Astrocyte (in vitro differentiated cells and primary cell): ENCODE data around the gene NAALADL2. TPM values are rescaled to one million over a fixed set of nuclear protein-coding genes. Genes with fewer than 3 reads are reported as not detected.

ENCODE experiments used
- DNase-seq: peaks from one replicate; pipeline ENCODE4 v3.0.0-alpha.2; 2010; ENCODE audit warnings: low read depth
- FAIRE-seq: peaks from 2 replicates; lab custom pipeline; 2011; peaks lifted over from hg19 to GRCh38; lab: Jason Lieb, UNC
- H2AFZ ChIP-seq: 2 replicates; pipeline ENCODE4 v1.6.0; 2012; ENCODE audit warnings: low read depth, low read length, inconsistent platforms
- H3K27ac ChIP-seq: 2 replicates; pipeline ENCODE4 v1.5.1; 2011; ENCODE audit warnings: low read depth, low read length, inconsistent platforms
- H3K27me3 ChIP-seq: 2 replicates; pipeline ENCODE4 v1.6.0; 2011; ENCODE audit warnings: low read length, inconsistent platforms; ENCODE audit not compliant: insufficient read depth
- H3K36me3 ChIP-seq: 2 replicates; pipeline ENCODE4 v1.5.1; 2011; ENCODE audit warnings: low read length, inconsistent platforms; ENCODE audit not compliant: insufficient read depth
- H3K4me1 ChIP-seq: 2 replicates; pipeline ENCODE4 v1.5.1; 2011; ENCODE audit warnings: low read length, inconsistent platforms; ENCODE audit not compliant: insufficient read depth
- H3K4me2 ChIP-seq: 2 replicates; pipeline ENCODE4 v1.6.0; 2012; ENCODE audit warnings: low read length, inconsistent platforms
- H3K4me3 ChIP-seq: 2 replicates; pipeline ENCODE4 v1.5.1; 2011; ENCODE audit warnings: low read depth, mild to moderate bottlenecking, low read length, inconsistent platforms; ENCODE audit not compliant: insufficient read depth
- H3K79me2 ChIP-seq: 2 replicates; pipeline ENCODE4 v1.6.0; 2012; ENCODE audit warnings: mild to moderate bottlenecking, low read length, inconsistent platforms; ENCODE audit not compliant: insufficient read depth
- H3K9ac ChIP-seq: 2 replicates; pipeline ENCODE4 v1.6.0; 2012; ENCODE audit warnings: mild to moderate bottlenecking, low read length, inconsistent platforms
- H3K9me3 ChIP-seq: 2 replicates; pipeline ENCODE4 v1.5.1; 2012; ENCODE audit warnings: low read depth, mild to moderate bottlenecking, low read length, inconsistent platforms; ENCODE audit not compliant: insufficient read depth
- H4K20me1 ChIP-seq: 2 replicates; pipeline ENCODE4 v1.6.0; 2012; ENCODE audit warnings: low read length, inconsistent platforms; ENCODE audit not compliant: insufficient read depth
- H3K27ac Mint-ChIP-seq: one replicate; pipeline ENCODE4 v1.8.0; 2021; ENCODE audit warnings: mild to moderate bottlenecking, mixed read lengths; ENCODE audit not compliant: unreplicated experiment
- H3K27me3 Mint-ChIP-seq: one replicate; pipeline ENCODE4 v1.8.0; 2021; ENCODE audit warnings: low read depth, mixed read lengths; ENCODE audit not compliant: unreplicated experiment
- H3K36me3 Mint-ChIP-seq: one replicate; pipeline ENCODE4 v1.8.0; 2021; ENCODE audit warnings: low read depth, mixed read lengths; ENCODE audit not compliant: unreplicated experiment
- H3K4me1 Mint-ChIP-seq: one replicate; pipeline ENCODE4 v1.8.0; 2021; ENCODE audit warnings: low read depth, mixed read lengths; ENCODE audit not compliant: unreplicated experiment
- H3K4me3 Mint-ChIP-seq: one replicate; pipeline ENCODE4 v1.8.0; 2021; ENCODE audit warnings: mild to moderate bottlenecking, moderate library complexity, mixed read lengths; ENCODE audit not compliant: unreplicated experiment
- H3K9me3 Mint-ChIP-seq: one replicate; pipeline ENCODE4 v1.8.0; 2021; ENCODE audit warnings: mild to moderate bottlenecking, mixed read lengths; ENCODE audit not compliant: unreplicated experiment
- EZH2 ChIP-seq: IDR thresholded peaks from 2 replicates; pipeline ENCODE4 v1.6.1; 2012; ENCODE audit warnings: mild to moderate bottlenecking, low read length, inconsistent platforms; ENCODE audit not compliant: insufficient read depth
- total RNA-seq: library from RNA; stranded (reverse); gene quantifications from 2 replicates; pipeline ENCODE4 v1.2.1, GENCODE V29; 2021
- TF ChIP-seq, protein P1 (sequence below): IDR thresholded peaks from 2 replicates; pipeline ENCODE4 v1.5.1; 2011; ENCODE audit warnings: low read depth, mild to moderate bottlenecking, inconsistent platforms, low read length, moderate library complexity; ENCODE audit not compliant: insufficient read depth

Gene NAALADL2
- total RNA-seq, 1 donor from 2014 or later = 2.7 TPM

DNA sequence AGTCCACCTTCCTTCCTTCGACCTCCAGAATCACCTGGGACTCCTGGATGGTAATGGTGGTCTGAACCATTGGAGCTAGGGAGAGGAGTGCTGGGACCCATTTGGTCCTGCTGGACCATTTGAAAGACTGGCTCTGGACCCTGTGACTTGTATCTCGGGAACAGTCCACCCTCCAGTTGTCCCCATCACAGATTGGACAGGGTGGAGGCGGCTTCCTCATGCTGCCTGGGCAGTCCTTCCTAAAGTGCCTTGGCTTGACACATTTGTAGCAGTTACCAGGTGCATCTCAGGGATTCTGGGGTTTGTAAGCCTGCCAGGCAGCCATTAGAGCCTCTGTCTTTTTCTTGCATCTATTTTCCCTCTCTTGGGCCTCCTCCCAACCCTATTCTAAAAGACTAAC lies 758.1 kb downstream of the NAALADL2 start:
- no peaks in the 10 kb centered on the region for H3K36me3 ChIP-seq
- no peaks in the 10 kb centered on the region for H3K79me2 ChIP-seq
- no peaks in the 10 kb centered on the region for H3K9me3 ChIP-seq
- no peak overlapping the region for H2AFZ ChIP-seq
- no peak overlapping the region for H3K4me3 ChIP-seq
- H3K27ac ChIP-seq = no peak overlapping the region
- no peak overlapping the region for H3K27ac Mint-ChIP-seq
- H3K4me2 ChIP-seq = no peak overlapping the region
- H3K27me3 ChIP-seq = no peaks in the 10 kb centered on the region
- H3K4me3 Mint-ChIP-seq = no peak overlapping the region
- H3K36me3 Mint-ChIP-seq = peaks cover 2% of the 10 kb centered on the region
- no peak for FAIRE-seq
- no peak overlapping the region for H3K9ac ChIP-seq
- no peaks in the 10 kb centered on the region for H3K4me1 Mint-ChIP-seq
- no peak for DNase-seq
- H3K4me1 ChIP-seq = no peaks in the 10 kb centered on the region
- no peak for TF ChIP-seq EZH2
- TF ChIP-seq, protein P1, sequence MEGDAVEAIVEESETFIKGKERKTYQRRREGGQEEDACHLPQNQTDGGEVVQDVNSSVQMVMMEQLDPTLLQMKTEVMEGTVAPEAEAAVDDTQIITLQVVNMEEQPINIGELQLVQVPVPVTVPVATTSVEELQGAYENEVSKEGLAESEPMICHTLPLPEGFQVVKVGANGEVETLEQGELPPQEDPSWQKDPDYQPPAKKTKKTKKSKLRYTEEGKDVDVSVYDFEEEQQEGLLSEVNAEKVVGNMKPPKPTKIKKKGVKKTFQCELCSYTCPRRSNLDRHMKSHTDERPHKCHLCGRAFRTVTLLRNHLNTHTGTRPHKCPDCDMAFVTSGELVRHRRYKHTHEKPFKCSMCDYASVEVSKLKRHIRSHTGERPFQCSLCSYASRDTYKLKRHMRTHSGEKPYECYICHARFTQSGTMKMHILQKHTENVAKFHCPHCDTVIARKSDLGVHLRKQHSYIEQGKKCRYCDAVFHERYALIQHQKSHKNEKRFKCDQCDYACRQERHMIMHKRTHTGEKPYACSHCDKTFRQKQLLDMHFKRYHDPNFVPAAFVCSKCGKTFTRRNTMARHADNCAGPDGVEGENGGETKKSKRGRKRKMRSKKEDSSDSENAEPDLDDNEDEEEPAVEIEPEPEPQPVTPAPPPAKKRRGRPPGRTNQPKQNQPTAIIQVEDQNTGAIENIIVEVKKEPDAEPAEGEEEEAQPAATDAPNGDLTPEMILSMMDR = no peak
- H3K27me3 Mint-ChIP-seq = no peaks in the 10 kb centered on the region
- no peaks in the 10 kb centered on the region for H3K9me3 Mint-ChIP-seq
- H4K20me1 ChIP-seq = no peaks in the 10 kb centered on the region

- Mint-ChIP-seq H3K27ac (no peak overlapping the region), H3K4me1 (no peaks in the 10 kb centered on the region), H3K27me3 (no peaks in the 10 kb centered on the region), H3K9me3 (no peaks in the 10 kb centered on the region), H3K4me3 (no peak overlapping the region), H3K36me3 (peaks cover 2% of the 10 kb centered on the region)
- Histone ChIP-seq H3K4me1 (no peaks in the 10 kb centered on the region), H3K9me3 (no peaks in the 10 kb centered on the region), H3K79me2 (no peaks in the 10 kb centered on the region), H3K4me3 (no peak overlapping the region), H2AFZ (no peak overlapping the region), H3K9ac (no peak overlapping the region), H3K36me3 (no peaks in the 10 kb centered on the region), H3K4me2 (no peak overlapping the region), H4K20me1 (no peaks in the 10 kb centered on the region), H3K27ac (no peak overlapping the region), H3K27me3 (no peaks in the 10 kb centered on the region)
- DNase-seq (peak; percentile 28), FAIRE-seq (no peak)
- TF ChIP-seq EZH2 = no peak
- TF ChIP-seq, protein P1 = no peak
These were observed 760.2 kb downstream of the NAALADL2 start for GRCh38 chr3:175619369-175619768.

- no peaks in the 10 kb centered on the region for H3K79me2 ChIP-seq
- peaks cover 2% of the 10 kb centered on the region for H3K36me3 Mint-ChIP-seq
- no peaks in the 10 kb centered on the region for H3K9me3 Mint-ChIP-seq
- no peaks in the 10 kb centered on the region for H3K27me3 ChIP-seq
- no peak overlapping the region for H2AFZ ChIP-seq
- H3K27ac ChIP-seq = no peak overlapping the region
- H3K4me3 Mint-ChIP-seq = no peak overlapping the region
- H3K4me3 ChIP-seq = no peak overlapping the region
- H3K9ac ChIP-seq = no peak overlapping the region
- DNase-seq = no peak
- no peaks in the 10 kb centered on the region for H3K4me1 Mint-ChIP-seq
- no peak overlapping the region for H3K27ac Mint-ChIP-seq
- H3K4me1 ChIP-seq = no peaks in the 10 kb centered on the region
- no peaks in the 10 kb centered on the region for H3K36me3 ChIP-seq
- no peaks in the 10 kb centered on the region for H4K20me1 ChIP-seq
- FAIRE-seq = no peak
- H3K27me3 Mint-ChIP-seq = no peaks in the 10 kb centered on the region
- H3K4me2 ChIP-seq = no peak overlapping the region
- no peaks in the 10 kb centered on the region for H3K9me3 ChIP-seq
- TF ChIP-seq EZH2 = no peak
- TF ChIP-seq, protein P1 = no peak
These were observed 761.0 kb downstream of the NAALADL2 start for GRCh38 chr3:175620093-175620492.
